ENCODE results near the gene COX5A.

The COX5A gene

DNA sequence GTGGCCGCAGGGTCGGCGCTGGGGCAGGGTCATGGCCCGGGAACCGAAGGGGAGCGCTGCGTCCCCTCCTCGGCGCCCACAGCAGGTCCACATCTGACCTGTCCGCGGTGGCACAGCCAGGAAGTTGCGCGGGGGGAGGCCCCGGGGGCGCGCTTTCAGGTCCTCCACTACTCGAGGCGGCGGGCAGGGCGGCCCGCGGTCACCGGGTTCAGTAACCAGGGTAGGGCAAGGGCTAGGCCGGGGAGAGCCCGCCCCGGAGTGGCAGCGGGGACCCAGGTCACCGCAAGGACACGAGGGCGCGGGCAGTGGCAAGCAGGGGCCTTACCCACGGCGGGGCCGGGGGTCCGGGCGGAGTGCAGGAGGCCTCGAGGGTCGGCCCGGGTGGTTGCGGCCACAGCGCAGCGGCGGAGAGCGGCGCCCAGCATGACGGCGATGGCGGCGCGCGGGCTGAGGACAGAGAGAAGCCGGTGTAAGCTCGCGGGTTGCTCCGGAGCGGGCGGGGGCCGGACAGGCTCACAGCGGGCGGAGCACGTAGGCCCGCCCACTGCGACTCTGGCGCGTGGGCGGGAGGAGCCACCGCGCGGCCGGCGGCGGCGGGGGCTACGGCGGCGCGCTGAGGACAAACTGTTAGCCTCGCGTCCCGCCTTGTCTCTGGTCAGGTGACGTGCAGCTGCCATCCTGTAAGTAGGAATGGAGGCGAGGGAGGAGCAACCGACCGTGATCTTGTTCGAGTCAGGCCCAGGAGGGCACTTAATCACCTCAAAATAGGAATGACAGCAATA is at the start of gene COX5A:
TSS of gene COX5A (minus strand) at position 484 of the 782 bp plus-strand sequence. CDS start at position 425, 59 bp downstream.
- DNase-seq: peak; percentile 85 to 92 (median 88)

DNA sequence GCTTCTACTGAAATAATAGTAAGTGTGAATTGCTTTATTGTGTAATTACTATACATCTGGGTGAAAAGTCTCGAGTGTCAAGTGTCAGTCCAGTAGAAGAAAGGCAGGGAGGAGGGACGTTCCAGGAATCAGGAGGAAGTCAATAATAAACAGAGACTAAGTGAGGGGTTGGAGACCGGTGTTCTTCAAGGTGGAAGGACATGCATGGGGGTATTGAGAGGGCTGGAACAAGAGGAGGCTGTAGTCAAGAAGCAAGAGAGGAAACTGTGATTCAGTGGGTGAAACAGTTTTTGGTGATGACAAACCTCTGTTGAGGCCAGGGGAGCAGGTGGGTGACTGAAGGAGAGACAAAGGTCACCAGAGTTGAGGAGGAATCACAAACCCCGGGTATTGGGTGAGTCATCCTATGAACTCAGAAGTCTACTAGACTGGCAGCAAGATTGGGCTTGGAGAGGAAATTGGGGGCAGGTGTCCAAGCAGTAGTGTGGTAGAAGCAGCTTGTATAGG is 45.9 kb upstream of the COX5A start:
- DNase-seq: no peak

DNA sequence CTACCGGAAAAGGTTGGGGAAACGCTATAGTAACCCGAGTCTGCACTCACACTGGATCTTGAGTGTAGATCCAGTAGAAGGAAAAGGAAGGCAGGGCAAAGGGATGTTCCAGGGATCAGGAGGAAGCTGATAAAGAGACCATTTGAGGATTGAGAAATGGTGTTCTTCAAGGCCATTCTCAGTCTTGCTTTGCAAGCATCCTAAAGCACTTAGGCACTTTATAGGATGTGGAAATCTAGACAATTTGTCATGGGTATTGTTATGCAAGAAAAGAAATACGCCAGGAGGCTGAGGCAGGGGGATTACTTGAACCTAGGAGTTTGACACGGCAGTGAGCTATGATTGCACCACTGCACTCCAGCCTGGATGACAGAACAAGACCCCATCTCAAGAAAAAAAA is 44.3 kb upstream of the COX5A start:
- DNase-seq: no peak

DNA sequence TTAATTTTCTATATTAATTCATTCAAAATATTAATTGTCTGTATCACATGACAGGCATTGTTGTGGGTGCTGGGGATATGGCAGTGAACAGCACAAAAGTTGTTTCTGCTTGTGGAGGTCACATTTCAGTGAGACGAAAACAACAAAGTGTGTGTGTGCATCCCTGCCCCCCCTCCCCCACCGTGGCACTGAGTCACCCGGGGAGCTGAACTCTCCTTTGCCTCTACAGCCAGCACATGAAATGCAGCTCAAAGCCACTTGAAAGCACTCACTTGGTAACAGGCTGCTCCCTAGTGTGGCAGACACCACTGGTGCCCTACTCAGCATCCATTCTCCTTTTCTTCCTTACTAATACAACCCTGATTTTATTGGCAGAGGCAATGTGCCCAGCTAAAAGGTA is 40.6 kb upstream of the COX5A start:
- DNase-seq: no peak

DNA sequence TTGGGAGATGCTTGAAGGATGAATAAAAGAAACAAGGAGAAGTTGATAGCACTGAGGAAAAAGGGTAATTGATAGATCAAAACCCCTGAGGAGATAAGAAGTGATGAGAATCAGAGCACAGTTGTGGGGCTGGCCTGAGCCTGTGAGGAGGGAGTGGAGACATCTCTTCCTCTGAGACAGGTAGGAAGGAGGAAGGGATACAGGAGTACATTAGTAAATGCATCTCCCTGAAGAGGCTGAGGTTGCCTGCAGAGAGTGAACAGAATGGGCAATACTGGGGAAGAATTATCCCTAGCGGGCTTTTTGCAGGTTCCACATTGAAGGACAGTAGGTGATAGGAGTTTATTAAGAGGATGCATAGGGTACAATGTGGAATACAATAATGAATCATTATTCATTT is 40.2 kb upstream of the COX5A start:
- DNase-seq: no peak

DNA sequence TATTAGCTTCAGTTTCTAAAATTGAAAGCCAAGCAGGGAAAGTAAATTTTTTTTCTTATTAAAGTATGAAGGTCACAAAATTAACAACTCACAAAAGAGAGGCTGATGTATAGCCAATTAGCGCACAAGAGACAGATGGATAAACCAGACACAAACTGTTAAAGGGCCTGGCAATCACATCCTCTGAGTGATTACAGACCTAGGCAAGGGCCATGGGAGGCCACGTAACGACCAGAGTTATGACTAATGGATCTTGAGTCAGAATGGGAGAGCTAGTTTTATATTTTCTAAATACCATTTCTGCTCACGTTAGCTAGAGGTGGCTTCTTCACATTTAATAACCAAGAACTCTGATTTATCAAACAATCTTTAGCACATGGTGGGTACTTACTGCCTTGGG is 39.7 kb upstream of the COX5A start:
- DNase-seq: no peak

DNA sequence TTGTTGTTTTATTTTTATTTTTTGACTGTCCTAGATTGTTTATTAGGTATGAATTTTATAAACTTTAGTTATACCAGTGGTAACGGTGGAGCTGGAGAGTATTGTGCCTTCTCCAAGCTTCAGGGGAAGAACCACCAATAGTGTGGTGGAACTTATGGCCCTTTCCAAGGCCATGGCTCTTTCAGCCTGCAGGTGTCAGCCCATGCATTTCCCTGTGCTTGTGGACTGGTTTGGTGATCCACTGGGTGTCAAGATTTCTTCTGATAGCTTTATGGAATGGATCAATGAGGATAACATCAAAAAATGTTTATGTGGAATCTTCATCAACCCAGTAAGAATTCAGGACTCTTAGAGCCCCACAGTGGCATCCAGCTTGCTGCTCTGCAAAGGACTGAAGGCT is 38.3 kb upstream of the COX5A start:
- no peak for DNase-seq

DNA sequence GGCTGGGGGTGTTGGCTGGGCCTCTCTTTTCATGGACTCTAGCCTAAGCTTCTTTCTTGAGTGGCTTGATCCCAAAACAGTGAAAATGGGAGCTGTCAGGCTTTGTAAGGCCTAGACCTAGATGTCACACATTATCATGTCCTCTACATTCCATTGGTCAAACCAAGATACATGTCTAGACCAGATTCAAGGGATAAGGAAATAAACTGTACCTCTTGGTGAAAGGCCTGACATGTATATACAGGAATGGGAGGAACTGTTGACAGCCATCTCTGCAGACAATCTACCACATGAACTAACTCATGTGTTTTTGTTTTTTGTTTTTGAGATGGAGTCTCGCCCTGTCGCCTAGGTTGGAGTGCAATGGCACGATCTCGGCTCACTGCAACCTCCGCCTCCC is 29.8 kb upstream of the COX5A start:
- DNase-seq: no peak

DNA sequence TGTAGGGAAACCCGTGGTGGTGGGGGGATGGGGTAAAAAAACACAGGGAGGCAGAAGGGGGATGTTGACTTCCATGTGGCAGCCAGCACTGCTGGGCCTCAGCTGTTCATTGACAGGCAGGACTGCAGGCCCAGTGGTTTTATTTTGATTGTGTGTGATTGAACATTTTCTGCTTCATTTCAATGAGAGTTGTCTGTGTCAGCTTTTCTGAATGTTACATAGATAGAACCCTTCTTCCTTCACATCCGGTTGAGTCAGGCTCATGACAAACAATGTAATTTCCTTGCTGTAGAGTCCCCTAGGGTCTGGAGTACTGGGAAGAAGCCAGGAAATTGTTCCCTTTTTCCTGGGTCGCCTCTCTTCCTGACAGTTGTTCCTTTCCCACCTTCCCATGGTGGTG is 26.9 kb upstream of the COX5A start:
- no peak for DNase-seq

DNA sequence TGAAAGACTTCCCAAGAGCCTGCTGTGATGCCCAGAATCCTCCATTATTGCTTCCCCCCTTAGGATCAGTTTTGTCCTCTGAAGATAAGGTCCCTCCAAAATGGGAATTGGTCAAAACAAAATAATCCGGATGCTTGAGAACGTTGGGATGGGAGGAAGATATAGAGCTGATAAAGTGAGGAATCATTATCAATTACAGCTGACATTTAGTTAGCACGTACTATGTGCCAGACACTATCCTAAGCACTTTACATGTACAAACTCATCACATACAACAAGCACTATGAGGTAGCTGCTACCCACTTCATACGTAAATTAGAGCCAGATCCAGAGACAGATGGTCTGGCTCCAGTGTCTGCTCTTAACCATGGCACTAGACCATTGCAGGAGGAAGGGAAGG is 25.3 kb upstream of the COX5A start:
- DNase-seq: no peak

DNA sequence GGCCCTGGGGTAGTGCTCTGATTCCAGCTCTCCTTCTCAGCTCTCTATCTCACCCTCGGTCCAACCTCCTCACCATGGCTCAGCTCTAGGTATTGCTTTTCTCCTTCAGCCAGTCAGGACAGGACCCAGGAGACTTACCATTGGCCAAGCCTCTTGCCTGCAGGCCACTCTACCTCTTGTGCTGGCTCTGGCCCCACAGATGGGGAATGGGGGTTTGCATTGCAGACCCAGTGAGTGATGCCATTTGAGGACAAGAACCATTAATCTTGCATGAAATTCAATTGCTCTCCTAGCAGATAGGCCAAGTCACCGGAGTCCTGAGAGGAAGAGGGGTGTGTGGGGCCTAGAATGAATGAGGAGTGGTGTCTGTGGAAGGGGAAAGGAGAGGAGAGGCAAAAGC is 24.8 kb upstream of the COX5A start:
- DNase-seq: no peak

DNA sequence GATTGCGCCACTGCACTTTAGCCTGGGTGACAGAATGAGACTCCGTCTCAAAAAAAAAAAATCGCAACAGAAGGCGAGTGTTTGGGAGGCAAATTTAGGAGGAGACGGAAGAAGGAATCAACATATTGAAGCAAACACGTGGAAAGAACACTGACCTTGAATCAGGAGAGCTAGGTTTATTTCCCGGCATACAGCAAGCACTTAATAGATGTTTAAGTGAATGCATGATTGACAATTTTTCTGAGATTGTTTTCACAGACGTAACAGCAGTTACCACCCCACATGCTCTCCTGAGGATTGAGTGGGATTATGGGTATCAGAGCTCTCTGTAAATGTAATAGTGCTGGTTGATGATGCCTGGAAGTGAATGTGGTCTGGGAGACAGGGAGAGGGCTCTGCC is 24.3 kb upstream of the COX5A start:
- no peak for DNase-seq

DNA sequence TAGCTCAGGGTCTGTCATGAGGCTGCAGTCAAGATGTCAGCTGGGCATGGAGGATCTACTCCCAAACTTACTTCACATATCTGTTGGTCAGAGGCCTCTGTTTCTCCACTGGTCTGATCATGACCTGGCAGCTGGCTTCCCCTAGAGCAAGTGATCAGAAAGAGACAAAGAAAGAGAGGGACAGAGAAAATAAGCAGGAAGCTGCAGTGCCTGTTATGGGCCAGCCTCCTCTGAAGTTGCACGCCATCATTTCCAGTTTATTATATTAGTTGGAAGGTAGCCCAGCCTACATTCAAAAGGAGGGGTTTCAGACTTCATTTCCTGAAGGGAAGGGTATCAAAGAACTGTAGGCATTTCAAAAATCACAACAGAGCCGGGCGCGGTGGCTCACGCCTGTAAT is 23.7 kb upstream of the COX5A start:
- no peak for DNase-seq

DNA sequence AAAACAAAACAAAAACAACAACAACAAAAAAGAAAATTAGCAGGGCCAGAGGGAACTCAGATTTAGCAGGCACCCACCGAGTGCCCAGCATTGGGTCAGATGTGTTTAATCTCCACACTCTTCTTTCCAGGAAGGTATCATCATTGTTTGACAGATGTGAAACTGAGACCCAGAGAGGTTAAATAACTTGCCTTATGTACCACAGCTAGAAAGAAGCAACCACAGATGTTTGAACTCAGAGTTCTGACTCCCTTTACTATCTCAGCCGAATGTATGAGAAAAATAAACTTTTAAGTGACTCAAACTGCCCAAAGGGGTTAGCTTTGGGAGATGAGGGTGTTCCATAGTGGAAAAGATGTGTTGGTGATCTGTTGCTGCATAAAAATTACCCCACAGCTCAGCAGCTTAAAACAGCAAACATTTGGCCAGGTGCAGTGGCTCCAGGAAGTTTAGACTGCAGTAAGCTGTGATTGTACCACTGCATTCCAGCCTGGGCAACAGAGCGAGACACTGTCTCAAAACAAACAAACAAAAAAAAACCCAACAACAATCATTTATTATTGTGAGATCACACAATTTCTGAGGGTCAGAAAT is 23.2 kb upstream of the COX5A start:
- DNase-seq: no peak

DNA sequence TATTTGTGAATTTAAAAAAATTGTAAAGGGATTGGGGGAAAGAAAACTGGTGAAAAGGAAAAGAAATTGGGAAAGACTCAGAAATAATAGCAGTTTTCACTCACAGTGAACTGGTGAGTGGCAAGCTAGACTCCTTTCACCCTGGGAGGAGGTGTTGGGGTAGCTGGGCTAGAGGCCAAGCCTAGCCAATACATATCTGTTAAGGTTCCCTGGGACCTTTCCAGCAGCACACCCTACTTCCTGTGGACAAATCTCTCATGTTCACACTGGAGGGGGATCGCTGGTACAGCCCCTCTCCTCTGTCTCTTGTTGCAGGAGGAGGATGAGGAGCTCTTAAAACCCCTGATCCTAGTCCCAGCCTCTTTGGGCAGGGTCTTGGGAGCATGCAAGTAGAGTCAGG is 22.4 kb upstream of the COX5A start:
- no peak for DNase-seq

DNA sequence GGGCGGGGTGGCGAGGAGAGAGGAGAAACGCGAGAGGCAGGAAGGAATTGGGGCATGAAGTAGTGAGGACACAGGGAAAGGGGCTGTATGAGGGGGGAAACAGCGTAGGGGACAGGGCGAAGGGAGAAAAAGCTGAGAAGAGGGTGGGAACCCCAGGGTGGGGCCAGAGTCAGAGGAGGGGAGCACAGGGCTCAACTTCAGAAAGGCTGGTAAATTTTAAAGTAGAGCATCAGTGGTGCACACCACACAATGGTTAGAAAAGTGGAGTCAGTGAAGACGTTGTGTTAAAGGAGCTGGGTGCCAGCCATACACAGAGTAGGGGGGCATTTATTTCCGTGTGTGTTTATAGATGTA is 21.7 kb upstream of the COX5A start:
- no peak for DNase-seq

DNA sequence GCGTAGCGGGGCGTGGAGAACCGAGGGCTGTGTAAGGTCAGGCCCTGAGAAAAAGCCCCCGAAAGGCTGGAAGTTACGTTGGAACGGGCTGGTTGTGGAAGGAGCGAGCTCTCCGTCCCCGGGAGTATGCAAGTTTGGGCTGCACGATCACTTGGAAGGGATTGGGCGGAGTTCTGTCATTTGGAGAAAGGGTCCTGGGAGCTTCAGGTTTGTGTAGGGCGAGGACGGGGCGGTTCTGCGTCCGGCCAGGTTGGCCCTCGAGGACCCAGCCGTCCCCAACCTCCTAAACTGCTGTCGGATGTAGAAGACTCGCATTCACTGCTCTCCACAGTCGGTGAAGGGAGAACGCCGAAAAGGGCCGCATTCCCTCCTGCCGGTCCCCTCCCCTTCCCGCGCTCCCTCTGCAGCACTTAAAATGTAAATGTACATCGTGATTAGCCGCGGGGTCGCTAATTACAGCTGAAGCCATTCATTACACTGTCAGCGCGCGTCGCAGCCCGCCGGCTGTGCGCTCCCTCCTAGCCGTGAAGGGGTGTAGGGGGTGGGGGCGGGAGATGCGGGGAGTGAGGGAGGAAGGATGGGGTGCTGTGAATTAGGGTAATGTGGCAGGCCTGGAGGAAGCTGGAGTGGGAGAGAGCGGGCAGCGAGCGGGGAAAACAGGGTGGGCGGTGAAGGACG is 21.2 kb upstream of the COX5A start:
- DNase-seq: no peak

DNA sequence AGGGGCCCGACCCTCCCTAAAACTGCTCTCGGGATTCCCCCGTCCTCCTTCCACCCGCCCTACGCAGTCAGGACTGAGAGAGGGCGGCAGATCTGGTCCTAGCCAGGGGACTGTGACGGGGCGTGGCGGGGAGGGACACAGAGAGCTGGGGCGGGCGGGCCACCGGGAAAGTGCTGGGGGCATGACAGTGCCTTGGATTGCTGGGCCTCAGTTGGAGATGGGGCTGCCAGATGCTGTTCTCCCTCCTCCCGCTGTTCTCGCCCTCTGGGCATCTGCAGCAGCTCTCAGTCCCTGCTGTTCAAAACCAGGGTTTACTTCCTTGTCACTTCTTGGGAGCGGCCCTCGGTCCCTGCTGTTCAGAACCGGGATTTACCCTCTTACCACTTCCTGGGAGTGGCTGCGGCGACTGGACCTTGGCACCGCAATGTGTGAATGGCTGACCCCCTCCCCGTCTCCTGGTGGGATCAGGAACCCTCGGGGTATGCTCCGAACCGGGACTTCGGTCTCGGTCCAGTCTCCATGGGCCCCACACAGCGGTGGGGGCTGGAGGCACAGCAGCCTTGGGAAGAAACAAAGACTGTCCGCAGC is 20.5 kb upstream of the COX5A start:
- DNase-seq: peak in 1 of 6 experiments; percentile 5

DNA sequence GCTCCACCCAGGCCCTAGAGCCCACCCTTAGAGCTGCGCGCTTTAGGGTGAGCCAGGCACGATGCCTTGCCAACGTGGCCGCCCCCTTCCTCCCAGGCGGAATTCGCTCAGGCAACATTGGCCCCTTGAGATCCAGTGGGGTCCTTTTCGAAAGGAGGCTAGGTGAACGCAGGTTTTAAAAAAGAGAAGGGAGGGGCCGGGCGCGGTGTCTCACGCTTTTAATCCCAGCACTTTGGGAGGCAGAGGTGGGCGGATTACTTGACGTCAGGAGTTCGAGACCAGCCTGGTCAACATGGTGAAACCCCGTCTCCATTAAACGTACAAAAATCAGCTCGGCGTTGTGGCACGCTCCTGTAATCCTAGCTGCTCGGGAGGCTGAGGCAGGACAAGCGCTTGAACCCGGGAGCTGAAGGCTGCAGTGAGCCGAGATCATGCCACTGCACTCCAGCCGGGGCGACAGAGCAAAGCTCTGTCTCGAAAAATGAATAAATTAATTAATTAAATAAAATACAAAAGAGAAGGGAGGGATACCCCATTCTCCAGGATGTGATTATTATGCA is 19.7 kb upstream of the COX5A start:
- DNase-seq: no peak

DNA sequence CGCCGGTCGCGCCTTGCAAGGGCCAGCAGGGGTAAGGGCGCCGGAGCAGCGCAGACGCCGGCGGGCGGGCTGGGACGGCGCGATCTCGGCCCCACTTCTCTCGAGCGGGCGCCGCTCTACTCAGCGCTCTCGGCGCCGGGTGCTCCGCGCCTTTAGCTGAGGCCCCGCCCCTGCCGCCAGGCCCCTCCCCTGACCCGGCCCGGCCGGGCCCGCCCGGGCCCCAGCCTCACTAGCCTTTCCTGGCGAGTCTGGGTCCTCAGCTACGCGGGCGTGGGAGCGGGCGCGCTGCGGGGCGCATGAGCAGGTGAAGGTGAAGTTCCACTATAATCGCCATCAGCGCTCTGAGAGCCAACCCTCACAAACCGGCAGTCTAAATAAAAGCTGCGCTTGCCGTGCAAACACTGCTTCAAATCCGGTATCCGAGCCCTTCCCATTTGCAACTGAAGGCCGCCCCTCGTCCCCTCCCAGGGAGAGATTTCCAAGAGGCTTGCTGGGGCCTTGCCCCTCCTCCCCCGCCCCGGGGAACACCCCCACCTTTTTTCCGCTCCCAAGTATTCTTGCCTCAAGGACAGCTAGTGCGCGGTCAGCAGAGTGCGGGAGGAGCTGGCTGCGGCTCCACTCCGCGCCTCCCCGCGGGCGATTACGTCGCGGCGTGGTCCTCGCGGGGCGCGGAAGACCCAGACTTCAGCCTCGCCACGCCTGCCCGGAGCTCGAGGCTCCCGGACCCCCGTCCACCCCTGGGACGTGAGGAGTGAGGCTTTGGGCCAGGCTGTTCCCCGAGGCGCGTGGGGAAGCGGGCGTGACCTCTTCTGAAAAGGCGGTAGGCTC is 19.0 kb upstream of the COX5A start, which contains the start of gene RPP25:
TSS of gene RPP25 (minus strand) at position 125 of the 828 bp plus-strand sequence. CDS start 189 bp downstream, outside the sequence.
- peak; percentile 29 to 63 (median 47) for DNase-seq

DNA sequence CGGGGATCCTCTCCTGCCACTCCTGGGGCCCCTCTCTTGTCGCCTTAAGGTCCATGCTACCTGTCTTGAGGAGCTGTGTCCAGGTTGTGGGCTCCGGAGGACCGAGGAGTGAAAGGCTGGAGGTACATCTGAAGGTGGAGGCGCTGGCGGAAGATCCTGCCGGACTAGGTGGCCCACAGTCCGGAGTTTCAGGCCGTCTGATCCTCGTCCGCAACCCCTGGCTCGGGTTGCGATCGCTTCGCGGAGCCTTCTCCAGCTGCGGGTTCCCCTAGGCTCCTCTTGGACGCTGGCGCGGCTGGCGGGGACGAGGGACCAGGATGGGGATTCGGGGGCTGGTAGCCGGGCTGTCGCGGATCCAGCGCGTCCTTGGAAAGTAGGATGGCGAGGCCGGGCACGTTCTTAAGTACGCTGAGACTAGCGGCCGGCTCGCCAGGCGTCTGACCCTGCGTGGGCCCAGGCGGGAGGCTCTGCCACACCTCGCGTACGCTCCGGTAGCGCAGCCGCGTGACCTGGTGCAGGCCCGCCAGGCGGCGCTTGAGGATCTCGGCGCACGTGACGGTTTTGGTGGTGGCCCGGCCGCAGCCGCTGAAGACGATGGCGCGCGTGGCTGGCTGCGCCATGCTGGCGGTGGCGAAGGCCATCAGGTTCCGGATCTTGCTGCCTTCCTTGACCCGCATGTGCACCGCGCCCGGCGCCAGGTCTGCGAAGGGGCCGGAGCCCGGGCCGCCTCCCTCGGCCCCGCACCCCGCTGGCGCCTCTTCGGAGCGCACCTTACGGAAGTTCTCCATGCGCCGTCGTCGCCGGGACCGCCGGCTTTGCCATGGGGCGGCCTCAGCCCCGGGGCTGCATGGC is 18.1 kb upstream of the COX5A start:
- DNase-seq: peak; percentile 12 to 64 (median 46)

Measured in stimulated activated naive CD4-positive, alpha-beta T cell (primary cell).